Loucy (cell line): ENCODE data around the gene HOXA5.

Experiments used
- H2AFZ ChIP-seq: fragments of 200-600 bp; sonication (generic); 2 replicates; pipeline ENCODE4 v1.6.0; 2016; ENCODE audit warnings: antibody characterized with exemption, mild to moderate bottlenecking, low read length, moderate library complexity
- H3F3A ChIP-seq: fragments of 200-600 bp; 2 replicates; pipeline ENCODE4 v1.6.0; 2016; ENCODE audit warnings: antibody characterized with exemption, low read depth, mild to moderate bottlenecking
- H3K27me3 ChIP-seq: fragments of 200-600 bp; sonication (generic); 2 replicates; pipeline ENCODE4 v1.6.1; 2014; ENCODE audit warnings: low read length, mild to moderate bottlenecking; ENCODE audit not compliant: insufficient read depth, poor library complexity, severe bottlenecking
- H3K36me3 ChIP-seq: fragments of 200-600 bp; sonication (generic); 2 replicates; pipeline ENCODE4 v1.6.1; 2016; ENCODE audit warnings: low read length; ENCODE audit not compliant: insufficient read depth
- H3K4me1 ChIP-seq: fragments of 200-600 bp; sonication (generic); 2 replicates; pipeline ENCODE4 v1.5.1; 2014; ENCODE audit warnings: low read length, mild to moderate bottlenecking; ENCODE audit not compliant: insufficient read depth, poor library complexity, severe bottlenecking
- H3K4me2 ChIP-seq: fragments of 200-600 bp; sonication (generic); 2 replicates; pipeline ENCODE4 v1.6.0; 2014; ENCODE audit warnings: antibody characterized with exemption, low read length, low read depth, mild to moderate bottlenecking; ENCODE audit not compliant: poor library complexity, severe bottlenecking
- H3K4me3 ChIP-seq: fragments of 200-600 bp; sonication (generic); 2 replicates; pipeline ENCODE4 v1.5.1; 2014; ENCODE audit warnings: low read length, mild to moderate bottlenecking, mixed read lengths; ENCODE audit not compliant: poor library complexity, severe bottlenecking
- H3K79me2 ChIP-seq: fragments of 200-600 bp; sonication (generic); 2 replicates; pipeline ENCODE4 v1.6.1; 2014; ENCODE audit warnings: low read length; ENCODE audit not compliant: insufficient read depth
- H3K9ac ChIP-seq: fragments of 200-600 bp; sonication (generic); 2 replicates; pipeline ENCODE4 v1.6.0; 2014; ENCODE audit warnings: mild to moderate bottlenecking, low read depth, low read length, moderate library complexity; ENCODE audit not compliant: poor library complexity, severe bottlenecking
- H3K9me2 ChIP-seq: fragments of 200-600 bp; sonication (generic); replicated peaks from 2 replicates; pipeline ENCODE4 v1.6.1; 2016; ENCODE audit warnings: low read depth, low read length, mixed read lengths
- H3K9me3 ChIP-seq: fragments of 200-600 bp; sonication (generic); 2 replicates; pipeline ENCODE4 v1.6.1; 2014; ENCODE audit warnings: mild to moderate bottlenecking, antibody characterized with exemption, low read length, low read depth; ENCODE audit not compliant: insufficient read depth
- H4K20me1 ChIP-seq: fragments of 200-600 bp; sonication (generic); 2 replicates; pipeline ENCODE4 v1.6.0; 2014; ENCODE audit warnings: antibody characterized with exemption, low read length, mild to moderate bottlenecking; ENCODE audit not compliant: insufficient read depth, poor library complexity, severe bottlenecking
- CTCF ChIP-seq: fragments of 200-600 bp; sonication (generic); conservative IDR thresholded peaks from 2 replicates; pipeline ENCODE4 v1.5.1; 2014; ENCODE audit warnings: mild to moderate bottlenecking, antibody characterized with exemption, low read length
- EZH2phosphoT487 ChIP-seq: fragments of 200-600 bp; IDR thresholded peaks from 2 replicates; pipeline ENCODE4 v1.6.1; 2018; ENCODE audit warnings: antibody characterized with exemption, mild to moderate bottlenecking, moderate library complexity, borderline replicate concordance

Gene HOXA5

GRCh38 chr7:27146491-27147198 is 3.2 kb upstream of the HOXA5 start:
- Histone ChIP-seq H3K4me2 (peak overlapping the region; percentile 91), H3K36me3 (peaks cover 81% of the 10 kb centered on the region), H3K4me3 (peak overlapping the region; percentile 94), H4K20me1 (peaks cover 98% of the 10 kb centered on the region), H3K9me3 (no peaks in the 10 kb centered on the region), H3F3A (no peaks in the 10 kb centered on the region), H3K27me3 (peaks cover 28% of the 10 kb centered on the region), H3K9ac (peak overlapping the region; percentile 99), H2AFZ (no peak overlapping the region), H3K4me1 (peaks cover 37% of the 10 kb centered on the region), H3K79me2 (peaks cover 100% of the 10 kb centered on the region), H3K9me2 (no peaks in the 10 kb centered on the region)
- no peak for TF ChIP-seq EZH2phosphoT487
- no peak for TF ChIP-seq CTCF

GRCh38 chr7:27145914-27146412 is 2.5 kb upstream of the HOXA5 start:
- H3K9me3 ChIP-seq, result no peaks in the 10 kb centered on the region
- peaks cover 98% of the 10 kb centered on the region for H4K20me1 ChIP-seq
- H3K27me3 ChIP-seq, result peaks cover 21% of the 10 kb centered on the region
- no peaks in the 10 kb centered on the region for H3K9me2 ChIP-seq
- H3K4me2 ChIP-seq, result peak overlapping the region; percentile 91
- H3F3A ChIP-seq, result peaks cover under 1% of the 10 kb centered on the region
- peak overlapping the region; percentile 99 for H3K9ac ChIP-seq
- peaks cover 100% of the 10 kb centered on the region for H3K79me2 ChIP-seq
- peaks cover 44% of the 10 kb centered on the region for H3K4me1 ChIP-seq
- H3K4me3 ChIP-seq, result peak overlapping the region; percentile 94
- peaks cover 88% of the 10 kb centered on the region for H3K36me3 ChIP-seq
- TF ChIP-seq EZH2phosphoT487, result no peak
- no peak for TF ChIP-seq CTCF
- H2AFZ ChIP-seq, result no peak overlapping the region

- Histone ChIP-seq H3F3A (peaks cover 4% of the 10 kb centered on the region), H3K9me3 (no peaks in the 10 kb centered on the region), H3K4me1 (peaks cover 51% of the 10 kb centered on the region), H3K27me3 (peaks cover 16% of the 10 kb centered on the region), H3K4me2 (peak overlapping the region; percentile 91), H4K20me1 (peaks cover 100% of the 10 kb centered on the region), H3K36me3 (peaks cover 92% of the 10 kb centered on the region), H2AFZ (no peak overlapping the region), H3K9ac (peak overlapping the region; percentile 99), H3K9me2 (no peaks in the 10 kb centered on the region), H3K79me2 (peaks cover 100% of the 10 kb centered on the region), H3K4me3 (peak overlapping the region; percentile 94)
- no peak for TF ChIP-seq CTCF
- no peak for TF ChIP-seq EZH2phosphoT487
Observed at GRCh38 chr7:27145165-27145913, 1.9 kb upstream of the HOXA5 start.
